Small intestine (tissue), 7 donors: Measurements from ENCODE around the gene GAMT. TPM values are rescaled to one million over a fixed set of nuclear protein-coding genes. Genes with fewer than 3 reads are reported as not detected.
A peak's percentile ranks its signal among the peaks of the same experiment; 100 is the strongest.

ENCODE experiments used
- DNase-seq, 2 donors: peaks; one replicate each; pipeline versions ENCODE4 v3.0.0 to v3.0.0-alpha.2; 2013
- FAIRE-seq: peaks from 2 replicates; lab custom pipeline; 2012; peaks lifted over from hg19 to GRCh38; lab: Jason Lieb, UNC
- H3K27ac ChIP-seq, 3 donors: one replicate each; pipeline ENCODE4 v1.5.1; 2013; ENCODE audit warnings: low read length in 2 of 3, mild to moderate bottlenecking in 2 of 3, control low read depth in 1 of 3, inconsistent platforms in 1 of 3, low read depth in 1 of 3, moderate library complexity in 1 of 3
- H3K27me3 ChIP-seq, 3 donors: one replicate each; pipeline ENCODE4 v1.6.1; 2013; ENCODE audit warnings: low read length in 3 of 3, inconsistent platforms in 1 of 3; ENCODE audit not compliant: control insufficient read depth in 3 of 3, insufficient read depth in 3 of 3
- H3K36me3 ChIP-seq, 3 donors: one replicate each; pipeline ENCODE4 v1.6.1; 2013; ENCODE audit warnings: low read length in 3 of 3, inconsistent platforms in 1 of 3, low read depth in 1 of 3, mild to moderate bottlenecking in 1 of 3, moderate library complexity in 1 of 3; ENCODE audit not compliant: control insufficient read depth in 3 of 3, insufficient read depth in 2 of 3
- H3K4me1 ChIP-seq, 3 donors: one replicate each; pipeline ENCODE4 v1.6.1; 2013; ENCODE audit warnings: low read length in 2 of 3, inconsistent platforms in 1 of 3, low read depth in 1 of 3, mild to moderate bottlenecking in 1 of 3, moderate library complexity in 1 of 3; ENCODE audit not compliant: control insufficient read depth in 3 of 3, insufficient read depth in 2 of 3
- H3K4me3 ChIP-seq, 3 donors: one replicate each; pipeline ENCODE4 v1.5.1; 2013; ENCODE audit warnings: low read length in 3 of 3, control low read depth in 1 of 3, inconsistent platforms in 1 of 3, low read depth in 1 of 3, mild to moderate bottlenecking in 1 of 3, moderate library complexity in 1 of 3
- H3K9me3 ChIP-seq, 2 donors: one replicate each; pipeline ENCODE4 v1.6.1; 2013; ENCODE audit warnings: low read depth in 1 of 2, low read length in 1 of 2; ENCODE audit not compliant: control insufficient read depth in 2 of 2, insufficient read depth in 1 of 2
- WGBS, 3 donors: extraction: QIAGEN DNeasy Blood & Tissue Kit; methylation state at CpG; one replicate each; pipeline ENCODE4 v1.1.7; 2013; 5-methylcytosine and 5-hydroxymethylcytosine counted together
- polyA plus RNA-seq, 4 donors: library from polyadenylated mRNA; stranded (reverse) in 3 of 4; unstranded in 1 of 4; fragments of 200-250 nt in 3 of 4; fragments of 120-200 nt in 1 of 4; gene quantifications; one replicate each; pipeline versions ENCODE4 v1.2.1 to v1.2.3, GENCODE V29; 2013
- donor health status: healthy with polysubstance abuse.
- donor health status: control.
- donor health status: control.
- donor health status: Bipolar disorder and iron deficiency.
- donor health status: healthy.

GAMT gene
- polyA plus RNA-seq, 4 donors, result 1.1 to 25.7 (median 4.3) TPM

DNA sequence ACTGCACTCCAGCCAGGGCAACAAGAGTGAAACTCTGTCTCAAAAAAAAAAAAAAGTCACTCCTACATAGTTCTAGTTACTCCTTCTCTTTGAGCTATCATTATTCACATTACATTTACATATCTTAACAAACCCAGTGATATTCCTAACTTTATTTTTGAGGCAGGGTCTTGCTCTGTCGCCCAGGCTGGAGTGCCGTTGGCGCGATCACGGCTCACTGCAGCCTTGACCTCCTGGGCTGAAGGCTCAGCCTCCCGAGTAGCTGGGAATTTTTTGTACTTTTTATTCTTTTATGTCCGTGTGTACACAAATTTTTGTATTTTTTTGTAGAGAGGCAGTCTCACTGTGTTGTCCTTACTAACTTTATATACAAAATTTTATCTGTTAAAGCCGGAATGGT, 36.3 kb upstream of the GAMT start:
- FAIRE-seq, result no peak
- no peaks in the 10 kb centered on the region for H3K27me3 ChIP-seq
- peaks cover 3 to 72% (median 31%) of the 10 kb centered on the region in 3 donors for H3K36me3 ChIP-seq
- peak overlapping the region; percentile 62 to 73 (median 71) for H3K27ac ChIP-seq
- peaks cover 0 to 12% (median 2%) of the 10 kb centered on the region in 3 donors for H3K4me1 ChIP-seq
- 54 to 62% (median 60%) methylated on average over 8 of the region's 8 CpGs for WGBS, 3 donors
- H3K9me3 ChIP-seq, result no peaks in the 10 kb centered on the region
- DNase-seq, result no peak
- no peak overlapping the region for H3K4me3 ChIP-seq

DNA sequence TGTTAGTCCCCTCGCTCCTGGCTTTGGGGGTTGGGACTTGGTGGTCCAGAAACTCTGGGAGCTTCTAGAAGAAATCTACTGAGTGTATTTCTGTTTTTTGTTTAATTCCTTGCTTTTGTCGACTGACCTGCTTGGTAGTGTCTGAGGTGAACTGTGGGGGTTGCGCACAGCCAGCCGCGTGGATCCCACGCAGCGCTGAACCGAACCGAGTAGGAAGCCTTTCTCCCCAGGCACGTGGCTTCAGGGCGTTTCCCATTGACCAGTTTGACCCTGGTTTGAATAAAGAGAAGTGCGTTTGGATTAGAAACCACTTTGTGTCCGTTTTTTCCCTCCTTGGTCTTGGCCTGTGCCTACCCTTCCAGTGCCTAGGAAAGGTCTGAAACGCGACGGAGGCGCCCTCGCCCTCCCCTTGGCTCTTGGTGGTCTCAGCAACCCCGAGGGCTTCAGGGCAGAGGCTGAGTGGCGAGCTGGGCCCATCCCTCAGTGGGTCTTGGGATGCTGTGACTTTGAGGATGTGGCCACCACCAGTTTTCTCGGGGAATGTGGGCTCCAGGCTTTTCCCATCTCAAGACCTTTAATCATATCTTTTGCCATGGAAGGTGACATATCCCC, 34.1 kb upstream of the GAMT start:
- Histone ChIP-seq H3K9me3 (no peaks in the 10 kb centered on the region), H3K36me3 (peaks cover 6 to 73% (median 28%) of the 10 kb centered on the region in 3 donors), H3K27me3 (no peaks in the 10 kb centered on the region), H3K4me3 (no peak overlapping the region), H3K4me1 (peaks cover 0 to 12% (median 2%) of the 10 kb centered on the region in 3 donors), H3K27ac (no peak overlapping the region)
- WGBS, 3 donors, result 84 to 88% (median 87%) methylated on average over 21 of the region's 21 CpGs
- DNase-seq (no peak), FAIRE-seq (no peak)

DNA sequence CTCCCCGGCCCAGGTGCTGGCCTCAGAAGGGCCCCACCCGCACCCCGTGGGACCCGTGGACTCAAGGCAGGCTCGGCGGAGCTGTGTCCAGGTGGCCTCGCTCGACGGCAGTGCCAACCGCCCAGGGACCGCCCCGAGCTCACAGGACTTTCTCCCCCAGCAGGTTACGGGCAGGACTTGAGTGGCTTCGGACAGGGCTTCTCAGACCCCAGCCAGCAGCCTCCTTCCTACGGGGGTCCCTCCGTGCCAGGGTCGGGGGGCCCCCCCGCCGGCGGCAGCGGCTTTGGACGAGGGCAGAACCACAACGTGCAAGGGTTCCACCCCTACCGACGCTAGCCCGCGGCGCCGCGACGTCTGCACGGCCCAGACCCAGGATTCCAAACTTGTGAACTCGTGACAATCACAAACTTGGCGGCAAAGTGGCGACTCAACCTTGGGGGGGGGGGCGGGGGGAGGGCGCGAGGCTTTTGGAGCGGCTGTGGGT, 33.3 kb upstream of the GAMT start:
- Histone ChIP-seq H3K4me3 (no peak overlapping the region), H3K27me3 (no peaks in the 10 kb centered on the region), H3K4me1 (peaks cover 0 to 13% (median 2%) of the 10 kb centered on the region in 3 donors), H3K27ac (no peak overlapping the region), H3K9me3 (no peaks in the 10 kb centered on the region), H3K36me3 (peaks cover 8 to 73% (median 23%) of the 10 kb centered on the region in 3 donors)
- WGBS, 3 donors, result 90 to 91% (median 91%) methylated on average over 38 to 39 of the region's 39 CpGs
- no peak for FAIRE-seq
- DNase-seq, result no peak

DNA sequence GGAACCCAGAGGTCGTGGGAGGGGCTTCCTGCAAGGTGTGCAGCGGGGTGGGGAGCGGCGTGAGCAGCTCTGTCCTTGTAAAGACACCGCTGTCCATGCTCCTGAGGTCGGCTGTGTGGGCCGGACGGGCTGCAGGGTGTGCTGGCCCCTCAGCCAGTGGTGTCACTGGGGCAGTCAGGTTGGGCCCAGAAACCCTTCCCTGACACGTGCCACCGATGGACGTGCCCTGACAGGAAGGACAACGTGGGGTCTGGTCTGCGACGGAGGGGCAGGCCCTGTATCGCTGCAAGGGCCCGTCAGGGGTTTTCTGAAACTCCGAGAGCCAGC, 32.7 kb upstream of the GAMT start:
- WGBS, 3 donors, result 94 to 96% (median 95%) methylated on average over 17 of the region's 17 CpGs
- Histone ChIP-seq H3K27me3 (no peaks in the 10 kb centered on the region), H3K4me3 (no peak overlapping the region), H3K27ac (no peak overlapping the region), H3K9me3 (no peaks in the 10 kb centered on the region), H3K4me1 (peaks cover 0 to 16% (median 0%) of the 10 kb centered on the region in 3 donors), H3K36me3 (peaks cover 8 to 73% (median 23%) of the 10 kb centered on the region in 3 donors)
- DNase-seq, result no peak
- FAIRE-seq, result no peak

DNA sequence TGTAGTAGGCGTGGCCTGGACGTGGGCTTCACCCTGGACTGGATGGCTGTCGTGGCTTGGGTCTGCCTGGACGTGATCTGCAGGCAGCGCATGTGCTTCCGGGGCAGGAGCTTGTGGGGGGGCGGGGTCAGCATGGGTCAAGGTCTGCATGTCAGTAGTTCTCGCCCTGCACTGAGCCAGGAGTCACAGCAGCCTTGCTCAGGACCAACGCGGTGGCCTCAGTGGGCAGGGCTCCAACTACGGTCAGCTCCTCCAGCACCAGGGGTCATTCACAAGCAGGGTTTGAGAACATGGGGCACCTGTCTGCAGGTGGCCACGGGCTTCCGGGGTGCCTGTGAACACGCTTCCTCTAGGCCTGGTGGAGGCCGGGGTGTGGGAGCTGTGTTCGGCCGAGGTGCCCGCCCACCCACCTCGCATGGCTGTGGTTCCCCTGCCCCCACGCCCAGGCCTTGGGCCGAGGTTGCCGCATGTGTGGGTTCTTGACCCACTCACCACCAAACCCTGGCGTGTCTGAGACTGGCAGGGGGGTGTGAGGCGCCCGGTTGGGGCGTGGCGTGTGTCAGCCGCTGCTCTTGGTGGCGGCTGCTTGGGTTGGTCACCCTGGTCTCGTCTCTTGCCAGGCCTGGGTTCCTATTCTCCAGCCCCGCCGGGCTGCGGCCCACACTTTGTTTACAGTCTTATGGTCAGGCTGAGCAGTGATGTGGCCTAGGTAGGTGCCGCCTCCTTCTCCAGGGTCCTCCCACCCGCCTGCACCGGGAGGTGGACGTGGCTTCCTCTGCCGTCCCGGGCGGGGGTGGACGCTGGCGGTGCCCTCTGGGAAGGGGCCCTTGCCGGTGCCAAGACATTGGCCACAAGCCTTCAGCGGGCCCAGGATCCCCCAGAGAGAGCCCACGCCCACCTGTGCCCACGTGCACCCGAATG, 32.0 kb upstream of the GAMT start:
- Histone ChIP-seq H3K27me3 (no peaks in the 10 kb centered on the region), H3K36me3 (peaks cover 8 to 79% (median 26%) of the 10 kb centered on the region in 3 donors), H3K4me1 (peaks cover 0 to 16% (median 0%) of the 10 kb centered on the region in 3 donors), H3K9me3 (no peaks in the 10 kb centered on the region), H3K4me3 (no peak overlapping the region), H3K27ac (no peak overlapping the region)
- DNase-seq, result no peak
- 86 to 90% (median 88%) methylated on average over 43 to 47 of the region's 47 CpGs for WGBS, 3 donors
- FAIRE-seq, result no peak

DNA sequence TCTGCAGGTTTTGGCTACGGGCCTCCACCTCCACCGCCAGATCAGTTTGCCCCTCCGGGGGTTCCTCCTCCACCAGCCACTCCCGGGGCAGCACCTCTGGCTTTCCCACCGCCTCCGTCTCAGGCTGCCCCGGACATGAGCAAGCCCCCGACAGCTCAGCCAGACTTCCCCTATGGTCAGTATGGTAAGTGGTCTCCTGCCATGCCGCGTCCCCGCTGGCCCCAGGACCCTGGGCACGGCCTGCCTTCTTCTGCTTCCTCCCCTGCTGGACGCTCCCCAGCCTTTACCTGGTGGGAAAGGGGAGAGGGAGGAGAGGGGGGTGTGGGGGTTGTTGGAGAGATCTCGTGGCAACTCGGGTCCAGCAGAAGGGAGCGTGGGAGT, 31.2 kb upstream of the GAMT start:
- Histone ChIP-seq H3K27ac (no peak overlapping the region), H3K9me3 (no peaks in the 10 kb centered on the region), H3K36me3 (peaks cover 8 to 87% (median 28%) of the 10 kb centered on the region in 3 donors), H3K4me3 (no peak overlapping the region), H3K27me3 (no peaks in the 10 kb centered on the region), H3K4me1 (peaks cover 0 to 11% (median 0%) of the 10 kb centered on the region in 3 donors)
- FAIRE-seq (no peak), DNase-seq (no peak)
- 93 to 96% (median 94%) methylated on average over 14 to 16 of the region's 16 CpGs for WGBS, 3 donors

DNA sequence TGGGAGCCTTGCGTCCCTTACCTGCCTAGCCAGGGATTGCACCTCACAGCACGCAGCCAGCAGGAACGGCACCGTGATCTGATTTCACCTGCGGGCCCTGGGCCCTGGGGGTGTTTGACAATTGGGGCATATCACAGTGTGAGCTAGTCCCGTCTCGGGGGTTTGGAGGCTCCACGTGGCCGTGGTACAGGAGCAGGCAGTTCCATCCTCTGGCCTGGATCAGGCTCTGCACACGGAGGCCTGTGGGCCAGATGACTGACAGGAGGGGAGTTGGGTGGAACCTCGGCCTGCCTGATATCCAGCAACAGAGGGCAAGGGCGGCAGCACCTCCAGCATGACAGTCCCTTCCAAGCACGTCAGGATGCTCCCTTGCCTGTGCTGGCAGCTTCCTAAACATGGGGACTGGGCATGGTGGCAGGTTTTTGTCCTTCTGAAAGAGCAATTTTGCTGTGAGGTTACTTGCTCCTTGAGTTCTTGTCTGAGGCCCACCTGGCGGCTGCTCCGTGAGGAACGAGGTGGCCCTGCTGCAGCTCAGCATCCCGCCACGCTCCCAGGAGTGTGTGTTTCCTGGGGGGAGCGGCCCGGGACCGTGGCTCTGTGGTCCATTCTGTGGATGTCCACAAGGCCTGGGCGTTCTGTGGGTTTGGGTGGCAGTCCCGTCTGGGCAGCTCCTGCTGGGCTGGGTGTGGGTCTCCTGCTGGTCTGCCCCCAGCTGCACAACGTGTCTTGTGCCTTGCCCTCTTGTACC, 30.6 kb upstream of the GAMT start:
- H3K4me3 ChIP-seq, result no peak overlapping the region
- 93 to 94% (median 93%) methylated on average over 24 of the region's 24 CpGs for WGBS, 3 donors
- FAIRE-seq, result no peak
- no peak for DNase-seq
- no peak overlapping the region for H3K27ac ChIP-seq
- peaks cover 8 to 93% (median 28%) of the 10 kb centered on the region in 3 donors for H3K36me3 ChIP-seq
- peaks cover 0 to 11% (median 0%) of the 10 kb centered on the region in 3 donors for H3K4me1 ChIP-seq
- no peaks in the 10 kb centered on the region for H3K9me3 ChIP-seq
- no peaks in the 10 kb centered on the region for H3K27me3 ChIP-seq

DNA sequence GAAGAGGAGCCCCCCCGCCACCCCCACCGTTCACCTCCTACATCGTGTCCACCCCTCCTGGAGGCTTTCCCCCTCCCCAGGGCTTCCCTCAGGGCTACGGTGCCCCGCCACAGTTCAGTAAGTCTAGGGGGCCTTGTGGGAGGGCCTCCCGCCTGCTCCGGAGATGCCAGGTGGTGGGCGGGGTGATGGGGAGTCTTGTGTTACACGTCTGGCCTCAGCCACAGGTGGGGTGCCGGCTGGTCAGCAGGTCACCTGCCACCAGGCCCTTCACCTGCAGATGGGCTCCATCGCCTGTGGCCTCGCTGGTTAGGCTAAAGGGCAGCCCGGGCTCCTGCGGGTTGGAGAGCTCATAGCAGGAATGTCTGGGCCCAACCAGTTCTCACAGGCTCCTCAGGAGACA, 28.9 kb upstream of the GAMT start:
- H3K27me3 ChIP-seq, result no peaks in the 10 kb centered on the region
- FAIRE-seq (no peak), DNase-seq (no peak)

More for the DNA sequence above, 28.9 kb upstream of the GAMT start:
- Histone ChIP-seq H3K36me3 (peaks cover 13 to 98% (median 28%) of the 10 kb centered on the region in 3 donors), H3K4me3 (no peak overlapping the region), H3K9me3 (no peaks in the 10 kb centered on the region), H3K27ac (no peak overlapping the region), H3K4me1 (peaks cover 0 to 19% (median 0%) of the 10 kb centered on the region in 3 donors)
- WGBS, 3 donors, result 80 to 86% (median 84%) methylated on average over 13 to 14 of the region's 14 CpGs
